SW 1271 (cell line): ENCODE data around the gene TRAPPC2B.
"Not testable (repeated sequence)": the region's sequence is repeated elsewhere in the genome, so short reads cannot be mapped to it uniquely, and the experiment has no call there.

Experiments
- DNase-seq, 2 experiments: peaks; one replicate each; lab custom pipeline; 2025; lab: John Stamatoyannopoulos, UW

The TRAPPC2B gene

GRCh38 chr19:57374647-57375046 is 11.3 kb downstream of the TRAPPC2B start:
- DNase-seq = not testable (repeated sequence)

- DNase-seq = no peak
These were observed 12.8 kb downstream of the TRAPPC2B start for GRCh38 chr19:57376151-57376550.

GRCh38 chr19:57377498-57378146 is 14.3 kb downstream of the TRAPPC2B start:
- DNase-seq = no peak

GRCh38 chr19:57380923-57381322 is 17.6 kb downstream of the TRAPPC2B start:
- DNase-seq = no peak

GRCh38 chr19:57382806-57383488 is 19.6 kb downstream of the TRAPPC2B start:
- no peak for DNase-seq

- no peak for DNase-seq
These were observed 25.9 kb downstream of the TRAPPC2B start for GRCh38 chr19:57389194-57389729.

GRCh38 chr19:57389730-57390598 is 26.6 kb downstream of the TRAPPC2B start, which contains the start of gene ZNF548:
TSS of gene ZNF548 (plus strand) at chr19:57389854. CDS start at chr19:57390100, 246 bp downstream.
- peak; percentile 89 to 96 for DNase-seq

GRCh38 chr19:57395710-57396109 is 32.4 kb downstream of the TRAPPC2B start:
- no peak for DNase-seq

GRCh38 chr19:57398868-57399267 is 35.5 kb downstream of the TRAPPC2B start:
- DNase-seq = no peak

GRCh38 chr19:57403737-57404563 is 40.6 kb downstream of the TRAPPC2B start:
- no peak for DNase-seq

- DNase-seq = peak in 1 of 2 experiments; percentile 17
These were observed 43.3 kb downstream of the TRAPPC2B start for GRCh38 chr19:57406516-57407123.

GRCh38 chr19:57410877-57411671 is 47.7 kb downstream of the TRAPPC2B start, which contains the start of gene ZNF17:
TSS of gene ZNF17 (plus strand) at chr19:57411161. CDS start at chr19:57413616, 2,455 bp downstream.
- peak; percentile 72 to 87 for DNase-seq
